ENCODE results near the gene RPS6KB1. TPM values are rescaled to one million over a fixed set of nuclear protein-coding genes. Genes with fewer than 3 reads are reported as not detected.

Gene RPS6KB1
- polyA plus RNA-seq, 1 donor (not counting 4 experiments of a cell fraction or from before 2014, with no cell fraction given): 19.7 TPM

- H4K20me1 ChIP-seq (ENCODE audit: control insufficient read depth, extremely low read depth, insufficient read depth, low read length): no peaks in the 10 kb centered on the region
- H3K79me2 ChIP-seq (ENCODE audit: control insufficient read depth, insufficient read depth, low read length): no peaks in the 10 kb centered on the region
- dilution Hi-C loops (cut with MboI; ENCODE audit: extremely low pct_ligation_motif_present, low sequenced_read_pairs): no loop called here
- no peak overlapping the region for H3K9ac ChIP-seq (ENCODE audit: control insufficient read depth, extremely low read depth, insufficient read depth, low read length)
- no peaks in the 10 kb centered on the region for H3K4me1 ChIP-seq (ENCODE audit: control insufficient read depth, extremely low read depth, insufficient read depth, low read length)
- no peak overlapping the region for H3K4me3 ChIP-seq (ENCODE audit: control insufficient read depth in 2 of 3, extremely low read depth in 1 of 3, insufficient read depth in 2 of 3, low read depth in 1 of 3, low read length in 3 of 3)
- H3K27ac ChIP-seq (ENCODE audit: control insufficient read depth, insufficient read depth, low read length): no peak overlapping the region
- no peak overlapping the region for H3K4me2 ChIP-seq (ENCODE audit: control insufficient read depth, extremely low read depth, insufficient read depth, low read depth, low read length)
- H3K9me1 ChIP-seq (ENCODE audit: control insufficient read depth, extremely low read depth, insufficient read depth, low read length): no peaks in the 10 kb centered on the region
- H3K9me3 ChIP-seq (ENCODE audit: control insufficient read depth, low read depth, low read length): no peaks in the 10 kb centered on the region
- FAIRE-seq: no peak
- H3K36me3 ChIP-seq (ENCODE audit: control insufficient read depth in 2 of 2, extremely low read depth in 1 of 2, insufficient read depth in 2 of 2, low read length in 2 of 2): peaks cover 0 to 2% of the 10 kb centered on the region in 2 experiments
- H3K27me3 ChIP-seq (ENCODE audit: control insufficient read depth, extremely low read depth, insufficient read depth, low read length): no peaks in the 10 kb centered on the region
- no peak for DNase-seq (ENCODE audit: low read depth, low spot score)
- TF ChIP-seq, protein P1, sequence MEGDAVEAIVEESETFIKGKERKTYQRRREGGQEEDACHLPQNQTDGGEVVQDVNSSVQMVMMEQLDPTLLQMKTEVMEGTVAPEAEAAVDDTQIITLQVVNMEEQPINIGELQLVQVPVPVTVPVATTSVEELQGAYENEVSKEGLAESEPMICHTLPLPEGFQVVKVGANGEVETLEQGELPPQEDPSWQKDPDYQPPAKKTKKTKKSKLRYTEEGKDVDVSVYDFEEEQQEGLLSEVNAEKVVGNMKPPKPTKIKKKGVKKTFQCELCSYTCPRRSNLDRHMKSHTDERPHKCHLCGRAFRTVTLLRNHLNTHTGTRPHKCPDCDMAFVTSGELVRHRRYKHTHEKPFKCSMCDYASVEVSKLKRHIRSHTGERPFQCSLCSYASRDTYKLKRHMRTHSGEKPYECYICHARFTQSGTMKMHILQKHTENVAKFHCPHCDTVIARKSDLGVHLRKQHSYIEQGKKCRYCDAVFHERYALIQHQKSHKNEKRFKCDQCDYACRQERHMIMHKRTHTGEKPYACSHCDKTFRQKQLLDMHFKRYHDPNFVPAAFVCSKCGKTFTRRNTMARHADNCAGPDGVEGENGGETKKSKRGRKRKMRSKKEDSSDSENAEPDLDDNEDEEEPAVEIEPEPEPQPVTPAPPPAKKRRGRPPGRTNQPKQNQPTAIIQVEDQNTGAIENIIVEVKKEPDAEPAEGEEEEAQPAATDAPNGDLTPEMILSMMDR (optimal IDR thresholded peaks at IDR 0.05 in 1 of 3, IDR thresholded peaks at IDR 0.05 in 1 of 3, conservative IDR thresholded peaks at IDR 0.05 in 1 of 3; ENCODE audit: extremely low read depth in 1 of 3, insufficient read depth in 2 of 3, low read length in 3 of 3): no peak
- no peak for TF ChIP-seq EZH2 (IDR thresholded peaks at IDR 0.05; ENCODE audit: low read length)
- no peak overlapping the region for H2AFZ ChIP-seq (ENCODE audit: control insufficient read depth, low read length)
Measured at GRCh38 chr17:59874376-59874775, 18.5 kb upstream of the RPS6KB1 start.

DNA sequence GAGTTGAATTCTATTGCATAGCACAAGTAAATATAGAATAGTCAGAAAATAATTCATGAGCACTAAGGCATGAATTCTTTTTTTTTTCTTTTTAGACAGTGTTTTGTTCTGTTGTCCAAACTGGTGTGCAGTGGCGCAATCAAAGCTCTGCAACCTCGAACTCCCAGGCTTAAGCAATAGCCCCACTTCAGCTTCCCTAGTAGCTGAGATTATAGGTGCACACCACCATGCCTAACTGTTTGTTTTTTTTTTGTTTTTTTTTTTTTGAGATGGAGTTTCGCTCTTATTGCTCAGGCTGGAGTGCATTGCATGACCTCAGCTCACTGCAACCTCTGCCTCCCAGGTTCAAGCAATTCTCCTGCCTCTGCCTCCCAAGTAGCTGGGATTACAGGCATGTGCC is 16.8 kb upstream of the RPS6KB1 start:
- H3K27ac ChIP-seq (ENCODE audit: control insufficient read depth, insufficient read depth, low read length): no peak overlapping the region
- no peaks in the 10 kb centered on the region for H3K4me1 ChIP-seq (ENCODE audit: control insufficient read depth, extremely low read depth, insufficient read depth, low read length)
- no peaks in the 10 kb centered on the region for H4K20me1 ChIP-seq (ENCODE audit: control insufficient read depth, extremely low read depth, insufficient read depth, low read length)
- TF ChIP-seq, protein P1 (optimal IDR thresholded peaks at IDR 0.05 in 1 of 3, IDR thresholded peaks at IDR 0.05 in 1 of 3, conservative IDR thresholded peaks at IDR 0.05 in 1 of 3; ENCODE audit: extremely low read depth in 1 of 3, insufficient read depth in 2 of 3, low read length in 3 of 3): no peak
- no peak for TF ChIP-seq EZH2 (IDR thresholded peaks at IDR 0.05; ENCODE audit: low read length)
- DNase-seq (ENCODE audit: low read depth, low spot score): no peak
- no peak overlapping the region for H2AFZ ChIP-seq (ENCODE audit: control insufficient read depth, low read length)
- no peaks in the 10 kb centered on the region for H3K9me1 ChIP-seq (ENCODE audit: control insufficient read depth, extremely low read depth, insufficient read depth, low read length)
- H3K9ac ChIP-seq (ENCODE audit: control insufficient read depth, extremely low read depth, insufficient read depth, low read length): no peak overlapping the region
- dilution Hi-C loops (cut with MboI; ENCODE audit: extremely low pct_ligation_motif_present, low sequenced_read_pairs): no loop called here
- no peaks in the 10 kb centered on the region for H3K9me3 ChIP-seq (ENCODE audit: control insufficient read depth, low read depth, low read length)
- FAIRE-seq: no peak
- H3K4me2 ChIP-seq (ENCODE audit: control insufficient read depth, extremely low read depth, insufficient read depth, low read depth, low read length): no peak overlapping the region
- no peaks in the 10 kb centered on the region for H3K27me3 ChIP-seq (ENCODE audit: control insufficient read depth, extremely low read depth, insufficient read depth, low read length)
- H3K36me3 ChIP-seq (ENCODE audit: control insufficient read depth in 2 of 2, extremely low read depth in 1 of 2, insufficient read depth in 2 of 2, low read length in 2 of 2): peaks cover 0 to 2% of the 10 kb centered on the region in 2 experiments
- no peak overlapping the region for H3K4me3 ChIP-seq (ENCODE audit: control insufficient read depth in 2 of 3, extremely low read depth in 1 of 3, insufficient read depth in 2 of 3, low read depth in 1 of 3, low read length in 3 of 3)
- no peaks in the 10 kb centered on the region for H3K79me2 ChIP-seq (ENCODE audit: control insufficient read depth, insufficient read depth, low read length)
